Pericardium fibroblast (primary cell): Measurements from ENCODE around the gene SHB. TPM values are rescaled to one million over a fixed set of nuclear protein-coding genes. Genes with fewer than 3 reads are reported as not detected.

ENCODE experiments used
- total RNA-seq: library from RNA; depleted of rRNA; stranded (reverse); fragments of >200 nt; gene quantifications from 2 replicates; pipeline ENCODE4 v1.2.3, GENCODE V29; 2015

SHB gene
- total RNA-seq: 15.8 and 39.4 TPM in 2 replicates

GRCh38 chr9:38068701-38069628, at the start of gene SHB:
TSS of gene SHB (minus strand) at chr9:38069227. CDS start at chr9:38068645, 582 bp downstream.

GRCh38 chr9:37903647-37904444, 165.2 kb downstream of the SHB start, which contains the start of gene SLC25A51:
TSS of gene SLC25A51 (minus strand) at chr9:37904127. CDS start at chr9:37888550, 15,577 bp downstream.

Other genes starting within 250 kb of the SHB start
- gene SLC25A51, start 165.1 kb downstream of the SHB start, total RNA-seq: 24.3 and 34.0 TPM in 2 replicates